Sigmoid colon (tissue), 7 donors: Measurements from ENCODE around the gene GUCA2B. TPM values are rescaled to one million over a fixed set of nuclear protein-coding genes. Genes with fewer than 3 reads are reported as not detected.

ENCODE experiments used
- DNase-seq: peaks from one replicate; pipeline ENCODE4 v3.0.0-alpha.2; 2019
- H3K27ac ChIP-seq, 4 donors: fragments of 200-600 bp; sonication (generic); one replicate each; pipeline ENCODE4 v1.5.1; 2016 to 2019; ENCODE audit warnings: mild to moderate bottlenecking in 1 of 4
- H3K27me3 ChIP-seq, 3 donors: fragments of 200-600 bp; sonication (generic); one replicate each; pipeline ENCODE4 v1.5.1; 2019; ENCODE audit warnings: mild to moderate bottlenecking in 1 of 3
- H3K36me3 ChIP-seq, 4 donors: fragments of 200-600 bp; sonication (generic); one replicate each; pipeline ENCODE4 v1.5.1; 2016 to 2019
- H3K4me1 ChIP-seq, 4 donors: fragments of 200-600 bp; sonication (generic); one replicate each; pipeline ENCODE4 v1.5.1; 2017 to 2019
- H3K4me3 ChIP-seq, 4 donors: fragments of 200-600 bp; sonication (generic); one replicate each; pipeline ENCODE4 v1.5.1; 2017 to 2019; ENCODE audit warnings: mild to moderate bottlenecking in 2 of 4, moderate library complexity in 1 of 4
- H3K9me3 ChIP-seq, 4 donors: fragments of 200-600 bp in 3 of 4; sonication (generic) in 3 of 4; one replicate each; pipeline versions ENCODE4 v1.5.1 to v1.6.1; 2013 to 2019
- EP300 ChIP-seq, 4 donors: sonication (generic); formaldehyde crosslinking; IDR thresholded peaks; one replicate each; pipeline ENCODE4 v1.6.1; 2017; ENCODE audit warnings: antibody characterized with exemption in 4 of 4
- POLR2A ChIP-seq, 2 donors: fragments of 450-650 bp; IDR thresholded peaks; one replicate each; pipeline ENCODE4 v1.6.1; 2016; ENCODE audit warnings: antibody characterized with exemption in 2 of 2, mild to moderate bottlenecking in 2 of 2, moderate library complexity in 2 of 2
- POLR2AphosphoS5 ChIP-seq, 4 donors: sonication (generic); formaldehyde crosslinking; IDR thresholded peaks; one replicate each; pipeline ENCODE4 v1.6.1; 2017; ENCODE audit warnings: antibody characterized with exemption in 4 of 4
- WGBS, 2 donors: extraction: QIAGEN DNeasy Blood & Tissue Kit; methylation state at CpG; one replicate each; pipeline ENCODE4 v1.1.7; 2013; 5-methylcytosine and 5-hydroxymethylcytosine counted together
- intact Hi-C: fragments of 100-400 bp; cut with DNase I; formaldehyde crosslinking; loops from one replicate; pipeline ENCODE4 v1.15.1; 2023
- polyA plus RNA-seq, 3 donors: library from polyadenylated mRNA; stranded (reverse); fragments of 200-250 nt; gene quantifications; one replicate each; pipeline ENCODE4 v1.2.3, GENCODE V29; 2013
- total RNA-seq, 4 donors: library from RNA; depleted of rRNA; stranded (reverse); fragments of >200 nt; gene quantifications; one replicate each; pipeline ENCODE4 v1.1.0, GENCODE V29; 2016
- TF ChIP-seq, protein P1 (sequence below), 4 experiments: fragments of 450-650 bp in 3 of 4; fragments of 200-600 bp in 1 of 4; IDR thresholded peaks; one replicate each; pipeline ENCODE4 v1.5.1; 2016 to 2019; ENCODE audit warnings: antibody characterized with exemption in 4 of 4, mild to moderate bottlenecking in 3 of 4, moderate library complexity in 2 of 4
- donor health status: healthy with polysubstance abuse.
- donor health status: Bipolar disorder and iron deficiency.
- donor health status: healthy.

Gene GUCA2B
- total and polyA plus RNA-seq, 7 donors, result 6.7 to 874 (median 324) TPM; not detected in 3

DNA sequence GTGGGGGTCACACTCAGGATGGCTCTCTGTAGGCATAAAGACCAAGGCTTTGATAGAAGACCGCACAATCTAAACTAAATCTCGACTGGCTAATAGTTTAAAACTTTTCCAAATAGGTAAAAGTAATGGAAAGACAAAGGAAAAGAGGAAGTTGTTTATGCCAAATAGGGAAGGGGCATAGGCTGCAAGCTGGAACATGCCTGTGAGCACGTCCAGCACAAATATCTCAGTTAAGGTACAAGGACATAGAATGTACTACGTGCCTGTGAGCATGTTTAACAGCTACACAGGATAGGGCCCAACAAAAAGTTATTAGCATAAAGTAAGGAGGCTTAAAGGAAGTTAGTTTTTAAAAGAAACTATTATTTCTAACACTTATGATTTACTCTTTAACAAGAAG, 38.9 kb downstream of the GUCA2B start:
- intact Hi-C loops, result no loop called here
- peaks cover 0 to 77% (median 8%) of the 10 kb centered on the region in 4 donors for H3K36me3 ChIP-seq
- no peak overlapping the region for H3K27ac ChIP-seq
- H3K9me3 ChIP-seq, result no peaks in the 10 kb centered on the region
- 91 to 94% methylated on average over 4 of the region's 4 CpGs for WGBS, 2 donors
- H3K27me3 ChIP-seq, result no peaks in the 10 kb centered on the region
- TF ChIP-seq, protein P1, sequence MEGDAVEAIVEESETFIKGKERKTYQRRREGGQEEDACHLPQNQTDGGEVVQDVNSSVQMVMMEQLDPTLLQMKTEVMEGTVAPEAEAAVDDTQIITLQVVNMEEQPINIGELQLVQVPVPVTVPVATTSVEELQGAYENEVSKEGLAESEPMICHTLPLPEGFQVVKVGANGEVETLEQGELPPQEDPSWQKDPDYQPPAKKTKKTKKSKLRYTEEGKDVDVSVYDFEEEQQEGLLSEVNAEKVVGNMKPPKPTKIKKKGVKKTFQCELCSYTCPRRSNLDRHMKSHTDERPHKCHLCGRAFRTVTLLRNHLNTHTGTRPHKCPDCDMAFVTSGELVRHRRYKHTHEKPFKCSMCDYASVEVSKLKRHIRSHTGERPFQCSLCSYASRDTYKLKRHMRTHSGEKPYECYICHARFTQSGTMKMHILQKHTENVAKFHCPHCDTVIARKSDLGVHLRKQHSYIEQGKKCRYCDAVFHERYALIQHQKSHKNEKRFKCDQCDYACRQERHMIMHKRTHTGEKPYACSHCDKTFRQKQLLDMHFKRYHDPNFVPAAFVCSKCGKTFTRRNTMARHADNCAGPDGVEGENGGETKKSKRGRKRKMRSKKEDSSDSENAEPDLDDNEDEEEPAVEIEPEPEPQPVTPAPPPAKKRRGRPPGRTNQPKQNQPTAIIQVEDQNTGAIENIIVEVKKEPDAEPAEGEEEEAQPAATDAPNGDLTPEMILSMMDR (IDR thresholded peaks at IDR 0.05), result no peak
- TF ChIP-seq POLR2A (IDR thresholded peaks at IDR 0.05) (no peak), EP300 (IDR thresholded peaks at IDR 0.05) (no peak), POLR2AphosphoS5 (IDR thresholded peaks at IDR 0.05) (no peak)
- H3K4me1 ChIP-seq, result no peaks in the 10 kb centered on the region
- DNase-seq, result no peak
- no peak overlapping the region for H3K4me3 ChIP-seq

DNA sequence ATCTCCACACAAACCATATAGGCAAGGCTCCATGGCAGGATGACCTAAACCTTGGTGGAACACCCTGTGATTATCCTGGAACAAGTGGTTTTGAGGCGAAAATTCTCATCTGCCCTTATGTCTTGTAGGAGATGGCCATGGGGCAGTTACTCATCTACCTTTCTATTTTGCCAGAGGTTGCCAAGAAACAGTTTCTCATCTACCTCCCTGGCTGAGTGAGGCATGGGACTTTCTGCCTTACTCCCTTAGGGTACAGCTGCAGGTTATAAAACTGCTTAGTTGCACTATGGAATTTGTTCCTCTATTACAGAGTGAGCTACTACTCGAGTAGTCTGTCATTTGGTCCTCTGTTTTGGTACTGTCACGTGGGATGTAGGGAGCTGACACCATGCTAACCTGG, 42.6 kb downstream of the GUCA2B start:
- no peaks in the 10 kb centered on the region for H3K4me1 ChIP-seq
- no peaks in the 10 kb centered on the region for H3K9me3 ChIP-seq
- intact Hi-C loops, result no loop called here
- H3K4me3 ChIP-seq, result no peak overlapping the region
- H3K27me3 ChIP-seq, result no peaks in the 10 kb centered on the region
- 89 to 90% methylated on average over 3 of the region's 3 CpGs for WGBS, 2 donors
- peaks cover 0 to 57% (median 5%) of the 10 kb centered on the region in 4 donors for H3K36me3 ChIP-seq
- no peak overlapping the region for H3K27ac ChIP-seq
- DNase-seq, result no peak
- TF ChIP-seq POLR2AphosphoS5 (IDR thresholded peaks at IDR 0.05), result no peak
- TF ChIP-seq, protein P1 (IDR thresholded peaks at IDR 0.05), result no peak

DNA sequence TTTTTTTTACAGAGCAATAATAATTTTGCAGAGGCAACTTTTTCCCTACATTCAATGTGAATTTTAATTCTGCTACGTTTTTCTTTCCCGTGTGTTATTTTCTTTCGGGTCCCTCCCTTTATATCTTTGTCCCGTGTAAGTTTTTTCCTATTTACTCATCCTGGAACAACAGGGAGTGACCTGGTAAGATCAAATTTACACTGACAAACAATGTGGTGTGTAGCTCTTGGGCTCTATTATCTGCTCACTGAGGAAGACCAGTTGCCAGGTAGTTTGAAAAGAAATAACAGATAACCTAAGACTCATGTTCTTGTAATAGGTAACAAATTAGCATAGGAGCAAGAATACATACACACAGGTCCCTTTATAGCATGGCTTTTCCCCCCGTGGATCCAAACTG, 45.0 kb downstream of the GUCA2B start:
- no peak overlapping the region for H3K4me3 ChIP-seq
- WGBS, 2 donors, result 70 to 84% methylated on average over 5 of the region's 5 CpGs
- peaks cover 0 to 56% (median 0%) of the 10 kb centered on the region in 4 donors for H3K36me3 ChIP-seq
- no peak for DNase-seq
- H3K9me3 ChIP-seq, result no peaks in the 10 kb centered on the region
- H3K27me3 ChIP-seq, result no peaks in the 10 kb centered on the region
- H3K27ac ChIP-seq, result no peak overlapping the region
- TF ChIP-seq POLR2AphosphoS5 (IDR thresholded peaks at IDR 0.05) (no peak), POLR2A (IDR thresholded peaks at IDR 0.05) (no peak), EP300 (IDR thresholded peaks at IDR 0.05) (no peak)
- TF ChIP-seq, protein P1 (IDR thresholded peaks at IDR 0.05), result no peak
- H3K4me1 ChIP-seq, result no peaks in the 10 kb centered on the region
- intact Hi-C loops, result no loop called here

DNA sequence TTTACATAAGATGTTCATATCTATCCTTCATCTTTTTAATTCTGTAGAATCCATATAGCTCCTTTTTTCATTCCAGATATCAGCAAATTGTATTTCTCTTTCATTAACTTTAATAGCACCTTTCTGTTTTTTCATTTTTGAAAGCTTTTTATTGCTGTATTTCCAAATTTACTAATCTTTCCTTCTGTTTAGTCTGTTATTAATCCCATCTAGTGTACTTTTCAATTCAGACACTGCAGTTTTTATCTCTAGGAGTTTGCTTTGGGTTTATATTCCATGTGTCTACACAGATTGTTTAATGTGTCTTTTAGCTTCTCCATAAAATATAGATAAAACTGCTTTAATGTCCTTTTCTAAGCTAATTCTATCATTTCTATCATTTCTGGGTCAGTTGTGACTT, 48.8 kb downstream of the GUCA2B start:
- Histone ChIP-seq H3K36me3 (peaks cover 0 to 27% (median 0%) of the 10 kb centered on the region in 4 donors), H3K4me1 (no peaks in the 10 kb centered on the region), H3K27ac (no peak overlapping the region), H3K9me3 (no peaks in the 10 kb centered on the region), H3K4me3 (no peak overlapping the region), H3K27me3 (no peaks in the 10 kb centered on the region)
- no peak for DNase-seq
- TF ChIP-seq POLR2AphosphoS5 (IDR thresholded peaks at IDR 0.05) (no peak), EP300 (IDR thresholded peaks at IDR 0.05) (no peak), POLR2A (IDR thresholded peaks at IDR 0.05) (no peak)
- TF ChIP-seq, protein P1 (IDR thresholded peaks at IDR 0.05), result no peak
- intact Hi-C loops, result no loop called here

Other genes with a start within 250 kb of the GUCA2B start
- 1 to 10 TPM; 1.4 to 3.2 (median 3.0) TPM for gene HIVEP3, start 234.5 kb upstream of the GUCA2B start, total RNA-seq
- 1 to 10 TPM; 3.3 to 7.8 (median 5.8) TPM for gene HIVEP3, start 234.5 kb upstream of the GUCA2B start, polyA plus RNA-seq
- gene GUCA2A, start 11.3 kb downstream of the GUCA2B start, total RNA-seq, result 1 to 10 TPM in 1 of 4 donors, not detected in 3; 2.2 TPM
- 100 to 1,000 TPM; 476 to 950 (median 570) TPM for gene GUCA2A, start 11.3 kb downstream of the GUCA2B start, polyA plus RNA-seq
- 10 to 100 TPM; 39.9 to 53.8 (median 47.4) TPM for gene FOXJ3, start 181.8 kb downstream of the GUCA2B start, total RNA-seq
- 10 to 100 TPM; 14.4 to 16.8 (median 14.8) TPM for gene FOXJ3, start 181.8 kb downstream of the GUCA2B start, polyA plus RNA-seq
- 10 to 100 TPM in 1 of 4 donors, 1 to 10 TPM in 3; 2.1 to 11.4 (median 3.6) TPM for gene RIMKLA, start 227.4 kb downstream of the GUCA2B start, total RNA-seq
- gene RIMKLA, start 227.4 kb downstream of the GUCA2B start, polyA plus RNA-seq, result 1 to 10 TPM; 2.6 to 7.6 (median 6.6) TPM